HTR-8/SVneo (cell line): ENCODE data around the gene AKAP10.
A peak's percentile ranks its signal among the peaks of the same experiment; 100 is the strongest.
"Not testable (repeated sequence)": the region's sequence is repeated elsewhere in the genome, so short reads cannot be mapped to it uniquely, and the experiment has no call there.

Experiments used
- DNase-seq: peaks from one replicate; pipeline ENCODE4 v3.0.0; 2011; ENCODE audit warnings: low spot score, mixed read lengths; ENCODE audit not compliant: insufficient read length
- FAIRE-seq: peaks from 2 replicates; lab custom pipeline; 2011; peaks lifted over from hg19 to GRCh38; lab: Jason Lieb, UNC

The AKAP10 gene

DNA sequence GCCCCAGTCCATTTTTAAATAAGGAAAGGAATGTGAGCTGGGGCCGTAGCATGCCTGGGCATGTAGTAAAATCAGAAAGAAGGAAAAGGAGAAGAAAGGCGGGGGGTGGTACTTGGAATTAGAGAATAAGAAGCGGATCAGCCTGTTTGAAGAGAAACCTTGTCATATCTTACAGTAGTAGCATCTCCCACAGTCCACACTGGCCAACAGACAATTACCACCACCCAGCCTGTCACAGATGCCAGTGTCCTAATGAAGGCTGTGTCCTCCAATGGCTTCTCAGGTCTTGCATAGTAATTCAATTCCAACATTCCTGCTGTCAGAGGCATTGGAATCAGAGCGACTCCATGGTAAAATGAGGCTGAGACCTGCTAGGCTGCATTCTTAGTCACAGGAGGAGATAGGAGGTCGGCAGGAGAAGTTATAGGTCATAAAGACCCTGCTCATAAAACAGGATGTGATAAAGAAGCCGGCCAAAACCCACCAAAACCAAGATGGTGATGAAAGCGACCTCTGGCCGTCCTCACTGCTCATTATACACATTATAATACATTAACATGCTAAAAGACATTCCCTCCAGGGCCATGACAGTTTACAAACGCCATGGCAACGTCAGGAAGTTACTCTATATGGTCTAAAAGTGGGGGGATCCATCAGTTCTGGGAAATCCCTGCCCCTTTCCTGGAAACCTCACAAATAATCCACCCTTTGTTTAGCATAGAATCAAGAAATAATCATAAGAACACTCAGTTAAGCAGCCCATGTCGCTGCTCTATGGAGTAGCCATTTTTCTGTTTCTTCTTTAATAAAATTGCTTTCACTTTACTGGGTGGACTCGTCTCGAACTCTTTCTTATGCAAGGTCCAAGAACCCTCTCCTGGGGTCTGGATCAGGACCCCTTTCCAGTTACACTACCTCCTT lies 9.6 kb upstream of the AKAP10 start:
- DNase-seq (no peak), FAIRE-seq (peak; percentile 33)

DNA sequence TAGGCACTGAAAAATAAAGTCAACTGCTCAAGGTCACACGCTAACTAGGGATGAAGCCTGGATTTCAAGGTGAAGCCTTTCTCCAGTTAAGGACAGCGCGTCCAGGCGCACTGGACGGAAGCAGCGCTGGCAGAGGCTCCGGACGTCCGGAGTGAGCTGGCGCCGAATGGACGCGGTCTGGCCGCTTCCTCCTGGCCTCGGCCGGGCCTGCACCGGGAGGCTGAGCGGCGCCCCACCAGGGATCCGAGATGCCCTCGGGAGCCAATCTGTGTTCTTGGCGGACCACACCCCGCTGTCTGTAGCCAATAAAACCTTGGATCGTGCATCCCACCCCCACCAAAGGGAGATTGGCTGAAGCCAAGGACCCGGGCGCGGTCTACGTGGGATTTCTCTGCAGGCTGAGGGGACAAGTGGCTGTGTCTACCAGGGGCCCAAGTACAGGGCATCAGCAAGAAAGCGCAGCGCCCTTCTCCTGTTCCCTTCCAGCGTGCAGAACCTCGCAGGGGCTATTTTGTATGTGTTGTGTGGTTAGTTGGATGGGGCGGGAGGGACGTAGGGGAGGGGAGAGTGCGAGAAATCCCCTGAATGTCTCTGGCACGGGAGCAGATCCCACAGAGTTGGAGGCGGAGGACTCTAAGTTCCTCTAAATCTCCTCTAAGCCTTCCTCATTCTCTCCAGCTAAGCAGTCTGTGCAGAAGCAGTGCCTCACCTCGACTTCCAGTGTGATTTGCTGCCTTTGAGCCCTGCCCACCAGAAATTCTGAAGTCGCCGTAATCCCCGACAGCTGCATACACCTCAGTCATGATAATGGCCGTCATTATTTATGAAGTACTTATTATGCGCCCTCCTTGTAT lies 2.5 kb upstream of the AKAP10 start:
- no peak for FAIRE-seq
- DNase-seq = no peak

DNA sequence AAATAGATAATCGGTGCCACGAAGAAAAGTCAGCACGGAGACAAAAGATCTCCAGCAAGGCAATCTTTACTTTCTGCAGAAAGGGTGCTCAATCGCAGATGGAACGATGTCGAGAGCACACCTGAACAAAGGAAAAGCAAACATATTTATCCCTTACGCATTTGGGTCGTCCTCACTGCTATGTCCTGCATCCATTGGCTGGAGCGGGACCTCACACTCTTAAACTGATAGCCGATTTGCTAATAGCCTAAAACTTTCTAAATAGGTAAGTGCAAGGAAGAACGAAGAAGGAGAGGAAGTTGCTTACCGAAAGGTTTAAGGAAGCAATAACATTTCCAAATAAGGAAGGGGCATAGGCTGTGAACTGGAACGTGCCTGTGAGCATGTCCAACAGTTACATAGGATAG lies 1.2 kb upstream of the AKAP10 start:
- FAIRE-seq (no peak), DNase-seq (no peak)

DNA sequence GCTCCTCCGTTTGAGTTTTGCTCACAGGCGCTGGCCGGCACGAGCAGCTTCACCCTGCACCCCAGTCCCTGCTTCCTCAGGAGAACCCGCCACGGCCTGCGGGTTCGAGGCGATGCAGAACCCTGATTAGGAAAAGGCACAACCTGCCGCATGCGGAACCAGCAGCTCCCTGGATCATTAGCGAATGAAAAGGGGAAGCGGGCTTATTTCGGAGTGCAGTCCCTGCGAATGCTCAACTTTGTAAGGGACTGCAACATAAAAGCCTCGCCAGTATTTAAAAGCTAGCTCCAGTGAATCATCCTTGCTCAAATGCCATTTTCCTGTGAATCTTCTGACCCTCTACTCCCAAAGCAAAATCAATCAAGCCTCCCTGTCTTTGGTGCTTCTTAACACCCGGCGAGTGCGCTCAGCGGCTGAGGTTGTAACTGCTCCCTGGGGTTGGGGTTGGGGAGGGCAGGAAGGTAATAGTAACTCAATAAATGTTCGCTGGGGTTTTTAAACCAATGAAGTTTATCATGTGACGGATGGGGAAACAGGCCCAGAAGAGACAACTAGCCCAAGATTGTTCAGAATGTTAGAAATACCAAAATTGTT lies 678 bp upstream of the AKAP10 start:
- no peak for FAIRE-seq
- DNase-seq = no peak

DNA sequence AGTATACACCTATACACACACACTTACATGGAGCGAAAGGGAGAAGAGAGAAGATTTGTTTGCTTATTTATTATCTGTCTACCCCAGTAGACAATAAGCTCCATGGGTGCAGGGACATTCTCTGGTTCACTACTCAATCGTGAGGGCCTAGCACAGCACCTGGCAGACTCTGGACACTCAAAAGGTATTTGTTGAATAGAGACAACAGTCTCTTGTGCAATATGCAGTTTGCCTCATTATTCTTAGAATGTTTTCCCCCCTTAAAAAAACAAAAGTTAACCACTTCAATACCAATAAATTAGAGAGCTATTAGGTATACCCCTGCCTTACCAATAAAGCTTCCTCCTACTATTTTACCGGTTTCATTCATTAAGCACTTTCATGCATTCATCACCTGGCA lies 2.0 kb downstream of the AKAP10 start:
- DNase-seq = no peak
- no peak for FAIRE-seq

DNA sequence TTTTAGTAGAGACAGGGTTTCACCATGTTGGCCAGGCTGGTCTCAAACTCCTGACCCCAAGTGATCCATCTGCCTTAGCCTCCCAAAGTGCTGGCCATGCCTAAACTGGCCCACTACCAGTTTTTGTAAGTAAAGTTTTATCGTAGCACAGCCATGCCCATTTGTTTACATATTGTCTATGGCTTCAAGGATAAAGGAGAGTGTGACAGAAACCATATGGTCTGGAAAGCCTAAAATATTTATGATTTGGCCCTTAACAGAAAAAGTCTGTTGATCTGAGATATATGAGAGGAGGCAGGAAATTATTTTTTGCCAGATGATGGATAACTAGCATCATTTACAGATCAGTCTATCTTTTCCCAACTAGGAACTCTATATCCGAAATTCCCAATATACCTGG lies 4.5 kb downstream of the AKAP10 start:
- FAIRE-seq (no peak), DNase-seq (no peak)

DNA sequence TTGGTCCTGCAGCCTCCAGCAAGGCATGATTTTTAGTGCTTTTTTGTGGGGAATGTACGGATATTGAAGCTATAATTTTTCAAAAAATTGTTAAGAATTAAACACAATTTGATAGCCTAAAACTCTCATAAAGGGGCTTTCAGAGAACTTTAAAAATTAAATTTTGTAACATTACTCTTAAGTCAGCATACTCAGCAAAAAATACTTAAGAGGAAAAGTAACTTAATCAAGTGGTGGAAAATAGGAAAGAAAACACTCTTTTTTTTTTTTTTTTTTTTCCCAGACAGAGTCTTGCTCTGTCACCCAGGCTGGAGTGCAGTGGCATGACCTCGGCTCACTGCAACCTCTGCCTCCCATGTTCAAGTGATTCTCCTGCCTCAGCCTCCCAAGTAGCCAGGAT lies 14.7 kb downstream of the AKAP10 start:
- not testable (repeated sequence) for FAIRE-seq, DNase-seq

DNA sequence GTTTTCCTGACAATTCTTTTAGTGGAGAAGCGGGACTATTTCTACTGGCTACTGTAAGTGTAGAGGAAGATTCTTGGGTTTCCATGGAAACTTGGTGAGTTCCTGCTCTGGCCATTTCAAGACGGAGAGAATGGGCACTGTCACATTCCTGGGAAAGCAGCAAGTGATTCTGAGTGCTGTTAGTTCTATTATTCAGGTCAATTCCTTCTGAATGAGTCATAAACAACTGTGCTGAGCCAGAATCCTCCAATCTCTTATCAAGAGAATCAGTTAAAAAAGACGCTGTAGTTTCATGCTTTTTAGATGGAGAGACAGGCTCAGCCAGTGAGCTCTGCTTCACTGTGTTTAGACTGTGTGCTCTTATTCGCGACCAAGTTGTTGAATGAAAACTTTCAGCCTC lies 19.6 kb downstream of the AKAP10 start:
- peak; percentile 95 for FAIRE-seq

DNA sequence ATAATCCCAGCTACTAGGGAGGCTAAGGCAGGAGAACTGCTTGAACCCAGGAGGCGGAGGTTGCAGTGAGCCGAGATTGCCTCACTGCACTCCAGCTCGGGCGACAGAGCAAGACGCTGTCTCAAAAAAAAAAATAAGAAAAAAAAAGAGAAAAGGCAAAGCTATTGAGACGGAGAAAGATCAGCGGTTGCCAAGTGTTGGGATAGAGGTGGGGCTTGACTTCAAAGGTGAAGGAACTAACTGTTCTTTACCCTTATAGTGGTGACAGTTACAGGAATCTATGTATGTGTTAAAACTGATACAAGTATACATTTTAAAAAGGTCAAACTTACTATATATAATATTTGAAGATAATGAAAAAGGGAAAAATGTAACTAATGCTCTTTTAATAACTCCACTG lies 22.5 kb downstream of the AKAP10 start:
- DNase-seq (no peak), FAIRE-seq (no peak)

More for the DNA sequence above, 19.6 kb downstream of the AKAP10 start:
- DNase-seq = peak; percentile 94

DNA sequence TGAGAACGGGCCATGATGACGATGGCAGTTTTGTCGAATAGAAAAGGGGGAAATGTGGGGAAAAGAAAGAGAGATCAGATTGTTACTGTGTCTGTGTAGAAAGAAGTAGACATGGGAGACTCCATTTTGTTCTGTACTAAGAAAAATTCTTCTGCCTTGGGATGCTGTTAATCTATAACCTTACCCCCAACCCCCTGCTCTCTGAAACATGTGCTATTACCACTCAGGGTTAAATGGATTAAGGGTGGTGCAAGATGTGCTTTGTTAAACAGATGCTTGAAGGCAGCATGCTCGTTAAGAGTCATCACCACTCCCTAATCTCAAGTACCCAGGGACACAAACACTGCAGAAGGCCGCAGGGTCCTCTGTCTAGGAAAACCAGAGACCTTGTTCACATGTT lies 26.2 kb downstream of the AKAP10 start:
- DNase-seq, FAIRE-seq: not testable (repeated sequence)

DNA sequence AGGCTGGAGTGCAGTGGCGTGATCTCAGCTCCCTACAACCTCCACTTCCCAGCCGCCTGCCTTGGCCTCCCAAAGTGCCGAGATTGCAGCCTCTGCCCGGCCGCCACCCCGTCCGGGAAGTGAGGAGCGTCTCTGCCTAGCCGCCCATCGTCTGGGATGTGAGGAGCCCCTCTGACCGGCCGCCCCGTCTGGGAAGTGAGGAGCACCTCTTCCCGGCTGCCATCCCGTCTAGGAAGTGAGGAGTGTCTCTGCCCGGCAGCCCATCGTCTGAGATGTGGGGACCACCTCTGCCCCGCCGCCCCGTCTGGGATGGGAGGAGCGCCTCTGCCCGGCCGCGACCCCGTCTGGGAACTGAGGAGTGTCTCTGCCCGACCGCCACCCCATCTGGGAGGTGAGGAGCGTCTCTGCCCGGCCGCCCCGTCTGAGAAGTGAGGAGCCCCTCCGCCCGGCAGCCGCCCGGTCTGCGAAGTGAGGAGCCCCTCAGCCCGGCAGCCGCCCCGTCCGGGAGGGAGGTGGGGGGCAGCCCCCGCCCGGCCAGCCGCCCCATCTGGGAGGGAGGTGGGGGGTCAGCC lies 26.9 kb downstream of the AKAP10 start:
- not testable (repeated sequence) for DNase-seq, FAIRE-seq

DNA sequence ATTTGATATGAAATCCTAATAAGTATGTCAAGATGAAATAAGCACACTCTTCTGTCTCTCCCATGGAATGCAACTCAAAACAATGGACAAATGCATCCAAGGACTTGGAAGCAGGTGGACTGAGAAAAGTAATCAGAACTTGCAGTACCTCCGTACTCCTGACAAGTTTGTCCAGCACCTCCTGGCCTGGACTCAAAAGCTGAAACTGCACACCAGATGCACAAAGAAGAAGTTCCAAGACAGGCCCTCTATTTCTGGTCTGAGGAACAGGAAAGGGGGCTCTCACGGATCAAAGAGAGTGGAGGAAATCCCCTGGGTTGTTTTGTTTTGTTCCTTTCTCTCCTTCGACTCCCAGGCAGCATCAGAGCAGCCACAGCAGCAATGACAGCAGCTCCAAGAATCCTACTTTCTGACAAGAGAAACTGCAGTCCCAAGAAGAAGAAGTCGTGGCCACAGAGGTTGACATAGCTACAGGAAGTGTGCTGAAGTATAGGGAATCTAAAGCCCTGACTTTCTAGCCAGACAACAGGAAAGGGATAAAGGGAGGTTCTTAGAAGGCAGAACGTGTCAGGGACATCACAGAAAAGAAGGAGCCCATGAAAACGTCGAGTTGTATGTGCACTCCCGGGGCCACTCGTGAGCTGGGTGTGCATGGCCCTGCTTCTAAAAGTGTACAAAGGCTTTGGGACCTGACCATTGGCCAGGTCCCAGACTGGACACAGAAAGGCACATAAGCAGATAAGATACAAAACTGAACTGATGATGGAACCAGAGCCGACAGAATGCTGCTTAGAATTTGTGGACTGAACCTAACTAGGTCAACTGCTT lies 29.3 kb downstream of the AKAP10 start:
- FAIRE-seq = no peak

DNA sequence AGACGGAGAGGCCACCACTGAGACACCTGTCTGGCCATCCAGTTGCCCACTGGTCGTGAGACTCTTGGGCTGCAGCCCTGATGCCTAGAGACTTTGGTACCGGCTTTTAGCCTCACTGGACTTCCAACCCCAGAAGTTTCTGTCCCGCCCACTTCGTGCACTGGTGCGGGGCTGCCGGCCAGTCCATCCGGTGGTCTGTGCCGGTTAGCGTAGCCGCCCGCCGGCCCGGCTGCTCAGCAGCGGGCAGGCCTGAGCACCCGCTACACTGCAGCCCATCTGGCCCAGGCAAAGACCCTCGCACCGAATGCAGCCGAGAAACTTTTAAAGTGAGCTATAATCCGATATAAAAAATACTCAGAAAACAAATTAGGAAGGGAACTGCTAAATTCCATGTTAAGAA lies 30.7 kb downstream of the AKAP10 start:
- DNase-seq = no peak
- FAIRE-seq = no peak

More for the DNA sequence above, 29.3 kb downstream of the AKAP10 start:
- no peak for DNase-seq

DNA sequence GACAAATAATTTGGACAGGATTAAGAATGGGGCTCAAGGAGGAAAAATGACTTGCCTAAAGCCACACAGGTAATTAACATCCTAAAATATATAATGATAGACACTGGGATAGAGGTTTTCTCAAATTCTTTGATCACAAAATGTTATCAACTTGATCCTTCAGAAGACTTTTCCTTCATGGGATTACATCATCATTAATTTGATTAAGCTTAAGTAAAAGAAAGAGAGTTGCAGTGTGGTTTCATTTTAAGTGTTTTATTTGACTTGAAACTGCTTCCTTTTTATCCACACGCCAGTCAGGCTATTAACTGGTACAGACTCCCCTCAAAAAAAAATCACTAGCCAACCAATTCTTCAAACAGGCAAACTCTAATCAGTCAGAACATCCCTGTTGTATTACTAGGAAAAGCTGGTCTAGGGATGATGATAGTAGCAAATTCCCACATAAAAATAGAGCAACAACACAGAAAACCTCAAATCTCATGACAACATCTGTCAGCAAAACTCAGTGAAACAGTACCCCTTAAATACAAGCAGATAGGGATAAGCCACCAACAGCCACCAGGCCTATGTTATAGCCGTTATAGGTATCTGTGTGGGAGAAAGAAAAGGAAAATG lies 32.5 kb downstream of the AKAP10 start:
- DNase-seq (no peak), FAIRE-seq (no peak)

DNA sequence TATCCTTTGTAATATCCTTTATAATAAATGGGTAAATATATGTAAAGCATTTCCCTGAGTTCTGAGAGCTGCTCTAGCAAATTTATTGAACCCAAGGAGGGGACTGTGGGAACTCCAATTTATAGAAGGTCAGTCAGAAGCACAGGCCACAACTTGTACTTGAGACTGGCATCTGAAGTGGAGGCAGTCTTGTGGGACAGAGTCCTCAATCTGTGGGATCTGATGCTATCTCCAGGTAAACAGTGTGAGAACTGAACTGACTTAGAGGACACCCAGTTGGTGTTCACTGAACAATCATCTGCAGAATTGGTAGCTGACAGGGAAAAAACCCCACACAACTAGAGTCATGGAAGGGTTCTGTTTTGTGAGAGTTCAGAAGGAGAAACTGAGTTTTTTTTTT lies 34.0 kb downstream of the AKAP10 start:
- DNase-seq (no peak), FAIRE-seq (no peak)

DNA sequence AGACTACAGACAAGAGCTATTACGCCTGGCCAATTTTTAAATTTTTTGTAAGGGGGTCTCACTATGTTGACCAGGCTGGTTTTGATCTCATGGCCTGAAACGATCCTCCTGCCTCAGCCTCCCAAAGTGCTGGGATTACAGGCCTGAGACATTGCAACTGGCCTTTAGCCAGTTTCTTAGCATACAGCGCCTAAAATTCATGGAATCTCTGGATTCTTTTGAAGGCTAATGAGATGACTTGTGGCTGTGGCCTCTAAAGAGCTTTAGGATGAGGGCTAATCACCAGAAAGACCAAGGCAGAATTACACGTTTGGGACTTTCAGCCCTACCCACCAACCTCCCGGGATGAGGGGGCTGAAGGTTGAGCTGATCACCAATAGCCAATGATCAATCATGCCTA lies 34.6 kb downstream of the AKAP10 start:
- DNase-seq (no peak), FAIRE-seq (no peak)

DNA sequence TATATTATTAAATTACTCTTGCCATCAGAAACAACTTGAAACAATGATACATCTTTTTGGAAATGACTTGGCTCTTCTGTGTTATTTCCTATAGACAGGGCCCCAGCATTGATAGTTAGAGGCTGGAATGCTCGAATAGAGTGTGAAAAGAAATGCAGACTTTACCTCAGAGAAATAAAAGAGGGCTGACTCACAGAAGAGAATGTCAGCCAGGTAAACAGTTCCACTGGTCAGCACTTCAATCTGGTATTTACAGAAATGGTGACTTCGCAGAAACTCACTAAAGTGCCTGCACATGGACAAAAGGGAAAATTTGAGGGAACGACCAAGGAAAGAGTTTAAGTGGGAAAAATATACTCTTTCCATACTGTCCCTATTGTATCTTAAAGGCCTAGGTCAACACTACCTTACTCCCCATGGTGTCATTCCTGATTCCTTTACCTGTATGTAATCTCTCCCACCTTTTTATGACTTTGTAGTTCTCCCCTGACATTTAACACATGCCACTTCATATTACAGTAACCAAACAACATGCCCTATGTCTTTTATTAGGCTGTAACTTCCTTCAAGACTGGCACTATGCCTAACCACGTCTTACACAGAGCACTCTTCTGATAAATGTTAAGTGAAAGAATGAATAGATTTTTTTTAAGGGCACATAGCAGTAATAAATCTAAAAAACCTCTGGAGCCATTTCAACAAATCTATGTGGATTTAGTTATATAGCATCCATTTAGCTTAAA lies 36.7 kb downstream of the AKAP10 start:
- DNase-seq (no peak), FAIRE-seq (peak; percentile 76)

DNA sequence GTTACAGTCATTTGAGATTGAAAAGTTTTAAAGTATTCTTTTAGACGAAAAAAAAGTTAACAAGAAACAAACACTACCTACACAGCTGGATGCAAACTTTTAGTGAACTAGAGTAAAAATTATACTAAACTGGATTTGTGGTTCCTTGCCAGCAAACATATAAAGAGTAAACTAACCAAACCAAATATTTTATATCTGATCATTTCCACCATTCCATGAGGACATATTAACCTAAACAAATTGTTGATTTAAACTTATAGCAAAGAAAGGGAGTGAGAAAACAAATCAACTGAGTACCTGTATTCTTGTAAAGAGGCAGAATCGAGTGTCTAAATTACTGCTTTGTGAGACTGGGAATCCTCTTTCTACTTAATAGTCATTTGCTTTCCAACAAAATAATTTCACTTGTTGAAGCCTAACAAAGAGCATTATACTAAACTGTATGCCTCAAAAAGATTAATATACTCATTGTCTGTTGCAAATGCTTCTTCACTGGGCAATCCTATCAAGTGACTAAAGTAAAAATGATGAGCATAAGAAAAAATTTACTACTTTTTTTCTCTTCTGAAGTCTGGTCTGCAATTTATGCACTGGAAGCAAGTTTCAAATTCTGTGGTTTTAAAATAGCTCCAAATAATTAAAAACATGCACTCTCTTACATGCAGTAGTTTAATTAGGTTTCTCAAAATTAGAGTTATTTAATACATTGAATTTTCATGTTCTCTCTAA lies 37.5 kb downstream of the AKAP10 start:
- DNase-seq = no peak
- FAIRE-seq = no peak
